ENCODE data around the gene HOPX. TPM values are rescaled to one million over a fixed set of nuclear protein-coding genes. Genes with fewer than 3 reads are reported as not detected.

The HOPX gene
- total RNA-seq, 4 donors from 2014 or later, result 2.7 to 14.4 (median 7.0) TPM

DNA sequence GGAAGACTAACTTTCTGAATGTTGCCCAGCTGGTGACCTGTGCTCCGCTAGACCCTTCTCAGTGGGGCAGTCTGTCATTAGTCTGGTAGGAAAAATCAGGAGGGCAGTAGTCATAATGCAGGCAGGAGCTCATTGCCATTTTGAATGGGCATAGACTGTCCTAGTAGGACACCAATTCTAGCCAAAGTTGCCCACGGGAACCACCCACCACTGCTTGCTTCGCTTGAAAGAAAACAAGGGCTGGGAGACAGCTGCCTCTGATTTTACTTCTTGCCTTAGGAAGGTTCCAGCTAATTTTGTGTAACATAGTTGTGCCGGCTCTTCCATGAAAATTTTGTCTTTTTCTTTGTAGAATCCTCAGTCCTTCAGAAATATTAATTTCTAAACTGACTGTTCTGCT is 23.3 kb downstream of the HOPX start:
- Histone ChIP-seq H3K4me1 (peaks cover 0 to 36% (median 7%) of the 10 kb centered on the region in 4 donors), H3K27ac (peak overlapping the region in 1 of 4 donors; percentile 53), H3K27me3 (peaks cover 0 to 4% of the 10 kb centered on the region in 2 donors), H3K36me3 (no peaks in the 10 kb centered on the region), H3K4me3 (no peak overlapping the region), H3K9me3 (no peaks in the 10 kb centered on the region)
- TF ChIP-seq, protein P1, sequence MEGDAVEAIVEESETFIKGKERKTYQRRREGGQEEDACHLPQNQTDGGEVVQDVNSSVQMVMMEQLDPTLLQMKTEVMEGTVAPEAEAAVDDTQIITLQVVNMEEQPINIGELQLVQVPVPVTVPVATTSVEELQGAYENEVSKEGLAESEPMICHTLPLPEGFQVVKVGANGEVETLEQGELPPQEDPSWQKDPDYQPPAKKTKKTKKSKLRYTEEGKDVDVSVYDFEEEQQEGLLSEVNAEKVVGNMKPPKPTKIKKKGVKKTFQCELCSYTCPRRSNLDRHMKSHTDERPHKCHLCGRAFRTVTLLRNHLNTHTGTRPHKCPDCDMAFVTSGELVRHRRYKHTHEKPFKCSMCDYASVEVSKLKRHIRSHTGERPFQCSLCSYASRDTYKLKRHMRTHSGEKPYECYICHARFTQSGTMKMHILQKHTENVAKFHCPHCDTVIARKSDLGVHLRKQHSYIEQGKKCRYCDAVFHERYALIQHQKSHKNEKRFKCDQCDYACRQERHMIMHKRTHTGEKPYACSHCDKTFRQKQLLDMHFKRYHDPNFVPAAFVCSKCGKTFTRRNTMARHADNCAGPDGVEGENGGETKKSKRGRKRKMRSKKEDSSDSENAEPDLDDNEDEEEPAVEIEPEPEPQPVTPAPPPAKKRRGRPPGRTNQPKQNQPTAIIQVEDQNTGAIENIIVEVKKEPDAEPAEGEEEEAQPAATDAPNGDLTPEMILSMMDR (IDR thresholded peaks at IDR 0.05), result no peak
- no peak for TF ChIP-seq POLR2A (IDR thresholded peaks at IDR 0.05)
- no peak for DNase-seq

DNA sequence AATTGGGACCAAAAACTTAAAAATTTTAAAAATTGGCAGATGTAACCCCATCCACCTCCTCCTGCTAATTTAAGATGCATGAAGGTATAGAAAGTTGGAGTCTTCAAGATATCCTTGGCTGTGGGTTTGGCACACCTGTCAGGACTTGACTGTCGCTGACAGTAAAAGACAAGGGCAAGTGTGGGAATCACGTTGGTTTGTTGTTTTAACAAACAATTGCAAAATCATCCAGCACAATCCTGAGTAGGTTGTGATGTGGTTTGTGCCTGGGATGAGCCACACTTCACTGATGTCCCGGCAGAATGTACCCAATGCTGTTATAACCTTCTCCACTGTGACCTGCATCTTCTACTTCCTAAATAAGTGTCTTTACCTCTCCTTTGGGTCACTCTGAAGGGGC is 24.0 kb downstream of the HOPX start:
- Histone ChIP-seq H3K36me3 (no peaks in the 10 kb centered on the region), H3K27ac (no peak overlapping the region), H3K4me1 (peaks cover 0 to 38% (median 7%) of the 10 kb centered on the region in 4 donors), H3K4me3 (no peak overlapping the region), H3K27me3 (peaks cover 0 to 4% of the 10 kb centered on the region in 2 donors), H3K9me3 (no peaks in the 10 kb centered on the region)
- TF ChIP-seq, protein P1 (IDR thresholded peaks at IDR 0.05), result no peak
- no peak for TF ChIP-seq POLR2A (IDR thresholded peaks at IDR 0.05)
- DNase-seq, result no peak

DNA sequence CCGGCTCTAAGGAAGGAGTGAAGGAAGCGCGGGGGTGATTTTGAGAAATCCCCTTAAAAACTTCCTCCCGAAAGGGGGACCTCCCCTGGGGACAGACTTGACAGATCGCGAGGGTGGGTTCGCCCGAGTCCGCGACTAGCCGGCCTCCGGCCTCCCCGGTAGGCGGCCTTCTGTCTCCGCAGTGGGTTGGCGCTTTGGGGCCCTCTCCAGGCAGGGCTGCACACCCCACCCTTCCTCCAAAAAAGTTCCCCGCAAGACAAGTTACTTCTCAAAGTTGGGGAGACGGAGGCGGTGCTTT is 24.8 kb downstream of the HOPX start:
- Histone ChIP-seq H3K4me3 (peak overlapping the region; percentile 39 to 70 (median 60)), H3K9me3 (no peaks in the 10 kb centered on the region), H3K27ac (peak overlapping the region in 3 of 4 donors; percentile 57 to 84 (median 76)), H3K4me1 (peaks cover 0 to 38% (median 7%) of the 10 kb centered on the region in 4 donors), H3K36me3 (no peaks in the 10 kb centered on the region), H3K27me3 (peaks cover 0 to 4% of the 10 kb centered on the region in 2 donors)
- TF ChIP-seq, protein P1 (IDR thresholded peaks at IDR 0.05), result peak in 1 of 6 experiments; percentile 27
- TF ChIP-seq POLR2A (IDR thresholded peaks at IDR 0.05), result no peak
- DNase-seq, result peak in 2 of 3 donors; percentile 23 to 72

DNA sequence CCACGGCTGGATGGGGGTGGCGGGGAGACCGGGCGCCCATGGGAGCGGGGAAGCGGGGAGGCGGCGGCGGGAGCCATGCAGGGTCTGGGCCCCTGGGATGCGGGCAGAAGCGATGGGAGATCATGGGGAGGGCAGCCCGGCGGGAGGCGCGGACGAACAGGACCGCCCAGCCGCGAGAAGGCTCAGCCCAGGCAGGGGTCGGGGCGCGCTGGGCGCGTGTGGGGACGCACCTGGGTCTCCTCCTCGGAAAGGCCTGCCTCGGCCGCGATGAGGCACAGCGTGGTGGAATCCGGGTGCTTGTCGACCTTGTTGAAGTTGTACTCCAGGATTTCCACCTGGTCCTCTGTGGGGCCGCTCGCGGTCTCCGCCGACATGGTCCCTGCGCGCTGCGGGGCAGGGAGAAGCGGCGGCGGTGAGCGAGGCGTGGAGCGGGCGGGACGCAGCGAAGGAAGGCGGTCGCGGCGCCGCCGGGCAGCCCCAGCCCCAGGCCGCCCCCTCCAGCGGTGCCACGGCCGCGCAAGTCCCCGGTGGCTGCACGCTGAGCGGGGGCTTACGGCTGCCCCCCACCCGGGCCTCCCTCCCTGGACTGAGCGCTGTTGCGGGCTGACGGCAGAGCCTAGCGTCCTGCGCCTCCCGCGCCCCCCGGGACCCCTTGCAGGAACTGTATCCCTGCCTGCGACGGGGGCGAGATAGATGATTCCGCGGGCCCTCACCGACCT is 25.3 kb downstream of the HOPX start:
- Histone ChIP-seq H3K4me1 (peaks cover 0 to 38% (median 7%) of the 10 kb centered on the region in 4 donors), H3K36me3 (no peaks in the 10 kb centered on the region), H3K27ac (peak overlapping the region in 3 of 4 donors; percentile 57 to 84 (median 76)), H3K27me3 (peaks cover 0 to 4% of the 10 kb centered on the region in 2 donors), H3K9me3 (no peaks in the 10 kb centered on the region), H3K4me3 (peak overlapping the region; percentile 39 to 70 (median 60))
- TF ChIP-seq POLR2A (IDR thresholded peaks at IDR 0.05), result no peak
- TF ChIP-seq, protein P1 (IDR thresholded peaks at IDR 0.05), result no peak
- DNase-seq, result peak in 2 of 3 donors; percentile 48 to 56

- peak overlapping the region; percentile 39 to 70 (median 60) for H3K4me3 ChIP-seq
- DNase-seq, result peak in 2 of 3 donors; percentile 57 to 58
- no peak for TF ChIP-seq POLR2A (IDR thresholded peaks at IDR 0.05)
- TF ChIP-seq, protein P1 (IDR thresholded peaks at IDR 0.05), result no peak
- peaks cover 0 to 38% (median 7%) of the 10 kb centered on the region in 4 donors for H3K4me1 ChIP-seq
- H3K9me3 ChIP-seq, result no peaks in the 10 kb centered on the region
- peaks cover 0 to 4% of the 10 kb centered on the region in 2 donors for H3K27me3 ChIP-seq
- peak overlapping the region in 3 of 4 donors; percentile 57 to 84 (median 76) for H3K27ac ChIP-seq
- no peaks in the 10 kb centered on the region for H3K36me3 ChIP-seq
Measured at GRCh38 chr4:56655209-56655626, 25.9 kb downstream of the HOPX start.
